HG02678 (cell line): ENCODE data around the gene CYB5D1.

Experiments
- ATAC-seq: cut with Tn5 transposase; IDR thresholded peaks from one replicate; pipeline ENCODE4 v1.9.1; 2021; ENCODE audit warnings: mild to moderate bottlenecking, moderate library complexity; ENCODE audit not compliant: unreplicated experiment

Gene CYB5D1

GRCh38 chr17:7884581-7885366 lies 27.0 kb downstream of the CYB5D1 start:
- peak; percentile 13 for ATAC-seq

GRCh38 chr17:7885367-7886226 lies 27.8 kb downstream of the CYB5D1 start:
- peak; percentile 25 for ATAC-seq

- no peak for ATAC-seq
Measured at GRCh38 chr17:7886227-7887037, 28.6 kb downstream of the CYB5D1 start.

GRCh38 chr17:7887038-7887481 lies 29.3 kb downstream of the CYB5D1 start:
- ATAC-seq, result no peak

GRCh38 chr17:7887482-7888183 lies 29.8 kb downstream of the CYB5D1 start:
- ATAC-seq, result peak; percentile 49

- no peak for ATAC-seq
Measured at GRCh38 chr17:7888184-7888920, 30.5 kb downstream of the CYB5D1 start, which contains the start of gene CHD3. TSS of gene CHD3 (plus strand) at chr17:7888789. CDS start at chr17:7889001, 212 bp downstream.

GRCh38 chr17:7889166-7889955 lies 31.6 kb downstream of the CYB5D1 start:
- no peak for ATAC-seq

GRCh38 chr17:7893187-7893880 lies 35.5 kb downstream of the CYB5D1 start:
- no peak for ATAC-seq

GRCh38 chr17:7894226-7894625 lies 36.4 kb downstream of the CYB5D1 start:
- ATAC-seq, result no peak

GRCh38 chr17:7894866-7895265 lies 37.1 kb downstream of the CYB5D1 start:
- ATAC-seq, result no peak

GRCh38 chr17:7897090-7897489 lies 39.3 kb downstream of the CYB5D1 start:
- ATAC-seq, result no peak

- no peak for ATAC-seq
Measured at GRCh38 chr17:7897773-7898172, 40.0 kb downstream of the CYB5D1 start.

- ATAC-seq, result no peak
Measured at GRCh38 chr17:7903154-7904103, 45.6 kb downstream of the CYB5D1 start.

GRCh38 chr17:7909089-7909488 lies 51.3 kb downstream of the CYB5D1 start:
- no peak for ATAC-seq

GRCh38 chr17:7910281-7910680 lies 52.5 kb downstream of the CYB5D1 start:
- no peak for ATAC-seq

- no peak for ATAC-seq
Measured at GRCh38 chr17:7910711-7911110, 52.9 kb downstream of the CYB5D1 start.

- ATAC-seq, result no peak
Measured at GRCh38 chr17:7911116-7911515, 53.3 kb downstream of the CYB5D1 start.
